ENCODE measurements around the gene PDGFA. TPM values are rescaled to one million over a fixed set of nuclear protein-coding genes. Genes with fewer than 3 reads are reported as not detected.

The PDGFA gene
- total RNA-seq, 2 experiments from 2014 or later: 7.7 TPM

DNA sequence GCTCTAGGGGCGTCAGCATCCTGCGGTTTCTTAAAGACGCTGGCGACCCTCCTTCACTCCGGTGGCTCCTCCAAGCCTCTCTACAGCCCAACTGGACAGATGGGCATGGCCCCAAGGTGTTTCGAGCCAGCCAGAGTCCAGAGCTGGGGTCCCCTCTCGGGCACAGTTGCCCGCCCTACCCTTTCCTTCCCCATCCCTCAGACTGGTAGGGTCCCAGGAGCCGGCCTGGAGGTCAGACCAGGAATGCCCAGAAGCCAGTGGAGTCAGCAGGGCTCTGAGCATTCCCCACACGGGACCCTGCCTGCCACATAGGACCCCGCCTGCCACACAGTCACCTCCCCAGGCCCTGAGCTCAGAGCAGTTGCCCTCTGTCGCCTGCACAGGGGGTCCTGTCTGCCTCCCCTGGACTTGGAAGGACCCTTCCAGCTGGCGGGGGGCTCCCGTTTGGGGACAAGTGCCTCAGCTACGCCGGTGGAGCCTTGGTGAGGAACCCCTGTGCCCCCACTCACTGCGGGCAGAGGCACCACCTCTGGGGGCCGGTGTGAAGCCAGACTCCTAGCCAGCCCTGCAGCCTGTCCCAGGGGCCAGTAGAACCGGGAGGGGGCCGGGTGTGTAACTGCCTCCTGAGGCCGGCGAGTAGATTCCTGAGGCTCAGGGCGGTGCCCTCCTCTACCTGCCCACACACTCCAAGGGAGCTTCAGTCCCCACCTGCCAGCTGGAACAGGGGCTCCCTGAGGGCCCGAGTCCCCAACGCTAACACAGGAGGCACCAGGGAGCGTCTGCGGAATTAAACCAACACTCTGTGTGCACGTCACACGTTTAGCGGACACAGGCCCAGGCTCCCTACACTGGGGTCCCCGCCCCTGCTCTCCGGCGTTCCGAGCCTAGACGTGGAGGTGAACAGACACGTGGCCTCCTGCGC, 19.4 kb upstream of the PDGFA start:
- DNase-seq: no peak
- no peak overlapping the region for H3K4me3 Mint-ChIP-seq
- CTCF ChIA-PET: no interaction called here

DNA sequence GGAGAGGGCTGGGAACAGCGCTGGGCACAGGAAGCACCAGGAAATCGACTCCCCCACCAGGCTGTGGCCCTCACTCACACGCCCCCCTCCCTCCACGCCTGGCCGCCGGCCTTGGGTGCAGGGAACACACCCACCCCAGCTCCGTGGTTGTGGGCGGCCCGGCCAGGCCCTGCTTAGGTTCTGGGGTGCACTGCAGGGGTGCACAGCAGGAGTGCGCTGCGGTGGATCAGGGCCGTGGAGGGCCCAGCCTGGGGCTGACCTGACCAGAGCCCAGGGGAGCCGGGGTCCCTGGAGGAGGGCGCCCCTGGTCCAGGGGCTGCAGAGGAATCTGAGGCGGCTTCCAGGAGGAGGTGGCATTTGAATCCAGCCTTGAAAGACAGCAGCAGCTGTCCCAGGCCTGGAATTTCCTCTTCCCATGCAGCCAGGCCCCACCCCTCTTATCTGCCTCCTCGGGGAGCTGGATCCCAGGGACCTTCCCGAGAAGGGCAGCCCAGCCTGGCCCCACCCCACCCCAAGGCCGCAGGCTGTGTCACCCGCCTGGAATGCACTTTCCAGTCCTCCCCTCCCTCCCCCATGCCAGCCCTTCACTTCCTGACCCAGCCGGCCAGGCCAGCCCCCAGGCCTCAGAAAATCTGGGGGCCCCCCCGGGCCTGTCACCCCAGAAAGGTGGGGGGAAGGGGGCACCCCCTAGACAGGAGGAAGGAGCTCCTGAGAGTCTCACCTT, 18.4 kb upstream of the PDGFA start:
- Mint-ChIP-seq H3K36me3 (ENCODE audit: low read depth) (no peaks in the 10 kb centered on the region), H3K9me3 (peaks cover 4% of the 10 kb centered on the region), H3K27me3 (ENCODE audit: low read depth) (no peaks in the 10 kb centered on the region), H3K4me1 (ENCODE audit: low read depth) (no peaks in the 10 kb centered on the region), H3K4me3 (no peak overlapping the region), H3K27ac (no peak overlapping the region)
- no peak for DNase-seq
- intact Hi-C loops (cut with micrococcal nuclease): no loop called here
- CTCF ChIA-PET: no interaction called here

More for the DNA sequence above, 19.4 kb upstream of the PDGFA start:
- peaks cover 4% of the 10 kb centered on the region for H3K9me3 Mint-ChIP-seq
- no peaks in the 10 kb centered on the region for H3K27me3 Mint-ChIP-seq (ENCODE audit: low read depth)
- H3K27ac Mint-ChIP-seq: no peak overlapping the region
- H3K36me3 Mint-ChIP-seq (ENCODE audit: low read depth): no peaks in the 10 kb centered on the region
- intact Hi-C loops (cut with micrococcal nuclease): no loop called here
- no peaks in the 10 kb centered on the region for H3K4me1 Mint-ChIP-seq (ENCODE audit: low read depth)

DNA sequence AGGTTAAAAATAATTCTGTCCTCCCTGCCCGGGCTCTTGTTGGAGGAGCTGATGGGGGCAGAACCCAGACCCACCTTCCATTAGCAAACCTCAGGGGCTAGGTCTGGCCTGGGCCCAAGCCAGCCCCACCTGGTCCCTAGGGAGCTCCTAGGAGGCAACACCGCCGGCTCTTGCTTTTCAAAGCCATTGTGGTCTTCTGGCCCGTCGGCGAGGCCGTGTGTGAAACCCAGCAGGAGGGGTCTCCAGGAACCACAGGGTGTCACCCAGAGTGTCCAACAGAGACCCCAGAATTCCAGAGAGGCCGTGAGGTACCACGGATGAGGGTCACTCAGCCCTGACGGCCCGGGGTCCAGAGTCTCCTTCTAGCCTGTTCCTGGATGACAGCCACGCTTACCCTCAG, 16.6 kb upstream of the PDGFA start:
- CTCF ChIA-PET: no interaction called here
- H3K9me3 Mint-ChIP-seq: peaks cover 4% of the 10 kb centered on the region
- intact Hi-C loops (cut with micrococcal nuclease): no loop called here
- no peaks in the 10 kb centered on the region for H3K36me3 Mint-ChIP-seq (ENCODE audit: low read depth)
- no peaks in the 10 kb centered on the region for H3K27me3 Mint-ChIP-seq (ENCODE audit: low read depth)
- no peak overlapping the region for H3K27ac Mint-ChIP-seq
- H3K4me1 Mint-ChIP-seq (ENCODE audit: low read depth): peaks cover 1% of the 10 kb centered on the region
- H3K4me3 Mint-ChIP-seq: no peak overlapping the region
- DNase-seq: no peak

DNA sequence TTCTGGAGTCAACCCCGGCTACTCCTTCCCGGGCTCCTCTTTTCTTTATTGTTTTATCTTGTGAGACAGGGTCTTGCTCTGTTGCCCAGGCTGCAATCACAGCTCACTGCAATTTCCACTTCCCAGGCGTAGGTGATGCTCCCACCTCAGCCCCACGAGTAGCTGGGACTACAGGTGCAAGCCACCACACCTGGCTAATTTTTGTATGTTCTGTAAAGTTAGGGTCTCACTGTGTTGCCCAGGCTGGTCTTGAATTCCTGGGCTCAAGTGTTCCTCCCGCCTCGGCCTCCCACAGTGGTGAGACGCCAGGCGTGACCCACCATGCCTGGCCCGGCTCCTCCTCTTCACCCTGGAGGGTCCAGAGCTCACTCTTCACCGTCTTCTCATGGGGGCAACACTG, 15.3 kb upstream of the PDGFA start:
- no peak overlapping the region for H3K27ac Mint-ChIP-seq
- H3K9me3 Mint-ChIP-seq: no peaks in the 10 kb centered on the region

DNA sequence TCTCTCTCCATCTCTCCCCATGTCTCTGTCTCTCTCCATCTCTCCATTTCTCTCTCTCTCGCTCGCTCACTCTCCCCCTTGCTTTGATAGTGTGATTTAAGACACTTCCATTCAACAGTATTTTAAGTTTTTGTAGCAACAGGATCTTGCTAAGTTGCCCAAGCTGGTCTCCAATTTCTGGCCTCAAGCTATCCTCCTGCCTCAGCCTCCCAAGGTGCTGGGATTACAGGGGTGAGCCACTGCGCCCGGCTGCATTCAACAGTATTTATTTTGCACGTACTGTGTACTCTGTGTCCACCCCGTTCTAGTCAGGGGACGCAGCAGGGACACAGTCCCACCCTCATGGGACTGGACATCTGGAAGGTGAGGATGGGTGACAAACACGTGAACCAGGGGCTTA, 14.4 kb upstream of the PDGFA start:
- CTCF ChIA-PET: no interaction called here
- Mint-ChIP-seq H3K4me1 (ENCODE audit: low read depth) (peaks cover 2% of the 10 kb centered on the region), H3K27me3 (ENCODE audit: low read depth) (peaks cover 3% of the 10 kb centered on the region), H3K4me3 (no peak overlapping the region), H3K27ac (no peak overlapping the region), H3K9me3 (no peaks in the 10 kb centered on the region), H3K36me3 (ENCODE audit: low read depth) (no peaks in the 10 kb centered on the region)
- no peak for DNase-seq
- intact Hi-C loops (cut with micrococcal nuclease): no loop called here

More for the DNA sequence above, 15.3 kb upstream of the PDGFA start:
- CTCF ChIA-PET: no interaction called here
- Mint-ChIP-seq H3K4me1 (ENCODE audit: low read depth) (peaks cover 2% of the 10 kb centered on the region), H3K36me3 (ENCODE audit: low read depth) (no peaks in the 10 kb centered on the region), H3K27me3 (ENCODE audit: low read depth) (peaks cover 3% of the 10 kb centered on the region), H3K4me3 (no peak overlapping the region)
- intact Hi-C loops (cut with micrococcal nuclease): no loop called here
- DNase-seq: no peak

DNA sequence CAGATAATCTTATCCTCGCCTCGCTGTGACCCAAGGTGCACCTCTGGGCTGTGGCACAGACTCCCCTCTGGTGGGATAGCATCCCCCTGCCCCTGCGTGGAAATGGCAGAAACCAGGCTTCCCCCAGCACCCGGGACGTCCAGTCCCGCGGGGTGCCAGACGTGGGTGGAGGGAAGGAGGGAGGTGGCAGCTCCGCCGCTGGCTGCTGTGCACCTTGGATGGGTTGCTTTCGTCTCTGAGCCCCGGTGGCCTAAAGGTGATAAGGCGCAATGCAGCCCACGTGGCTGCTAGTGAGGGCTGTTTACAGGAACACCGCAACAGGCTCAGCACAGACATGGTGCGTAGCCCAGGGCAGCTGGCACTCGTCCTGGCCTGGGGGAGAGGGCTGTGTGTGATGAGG, 13.6 kb upstream of the PDGFA start:
- H3K36me3 Mint-ChIP-seq (ENCODE audit: low read depth): no peaks in the 10 kb centered on the region
- no peak for DNase-seq
- CTCF ChIA-PET: no interaction called here
- intact Hi-C loops (cut with micrococcal nuclease): no loop called here
- no peaks in the 10 kb centered on the region for H3K9me3 Mint-ChIP-seq
- H3K4me1 Mint-ChIP-seq (ENCODE audit: low read depth): peaks cover 2% of the 10 kb centered on the region
- no peak overlapping the region for H3K27ac Mint-ChIP-seq
- no peak overlapping the region for H3K4me3 Mint-ChIP-seq
- peaks cover 3% of the 10 kb centered on the region for H3K27me3 Mint-ChIP-seq (ENCODE audit: low read depth)

DNA sequence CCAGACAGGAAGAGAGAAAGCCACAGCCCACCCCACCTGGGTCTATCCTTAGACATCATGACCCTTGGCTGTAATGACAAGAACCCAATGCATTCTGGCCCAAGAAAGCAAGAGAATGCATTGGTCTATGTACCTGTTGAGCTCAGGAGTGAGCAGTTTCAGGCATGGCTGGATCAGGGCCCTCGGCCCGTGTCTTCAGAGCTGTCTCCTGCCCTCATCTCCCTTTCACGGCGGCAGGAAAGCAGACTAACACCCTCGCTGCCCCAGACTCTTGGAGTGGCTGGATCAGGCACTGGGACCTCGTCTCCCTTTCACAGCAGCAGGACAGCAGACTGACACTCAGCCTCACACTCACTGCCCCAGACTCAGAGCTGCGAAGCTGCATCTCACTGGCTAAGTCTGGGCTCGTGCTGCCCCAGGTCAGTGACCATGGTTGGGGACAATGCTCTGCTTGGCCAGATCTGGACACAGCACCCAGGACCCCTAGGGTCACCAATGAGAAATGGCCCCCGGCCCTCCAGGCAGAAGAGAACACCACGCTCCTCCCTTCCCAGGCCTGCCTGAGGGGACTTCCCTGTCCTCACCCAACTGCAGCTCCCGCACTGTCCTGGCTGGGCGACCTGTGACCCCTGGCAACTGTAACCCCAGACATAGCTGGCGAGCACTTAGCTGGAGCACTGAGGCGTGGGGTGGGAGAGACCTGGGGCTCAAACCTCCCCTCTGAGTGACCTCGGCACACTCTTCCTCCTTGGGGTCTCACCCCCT, 12.9 kb upstream of the PDGFA start:
- Mint-ChIP-seq H3K36me3 (ENCODE audit: low read depth) (no peaks in the 10 kb centered on the region), H3K4me3 (no peak overlapping the region), H3K27ac (no peak overlapping the region), H3K9me3 (no peaks in the 10 kb centered on the region), H3K4me1 (ENCODE audit: low read depth) (peaks cover 2% of the 10 kb centered on the region), H3K27me3 (ENCODE audit: low read depth) (peaks cover 3% of the 10 kb centered on the region)
- no peak for DNase-seq
- CTCF ChIA-PET: interaction anchor here (0.6 kb wide), 1 partner anchor 337 kb away, joined by 10 read pairs; no protein-coding TSS in a partner anchor
- intact Hi-C loops (cut with micrococcal nuclease): no loop called here

DNA sequence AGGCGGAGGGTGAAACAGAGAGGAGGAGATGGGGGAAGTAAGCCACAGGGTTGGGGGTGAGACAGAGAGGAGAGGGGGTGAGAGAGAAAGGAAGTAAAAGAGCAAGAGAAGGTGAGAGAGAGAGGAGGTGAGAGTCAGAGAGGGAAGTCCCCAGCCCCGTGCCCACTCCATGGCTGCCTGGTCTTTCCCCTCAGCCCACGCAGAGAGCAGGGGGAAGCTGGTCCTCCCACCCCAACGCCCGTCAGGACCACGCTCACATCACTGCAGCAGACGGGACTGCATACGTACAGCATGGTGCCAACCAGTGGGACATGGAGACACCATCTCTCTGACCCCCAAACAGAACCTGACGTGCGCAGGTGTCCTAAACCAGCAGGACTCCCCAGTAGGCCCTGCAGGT, 12.1 kb upstream of the PDGFA start:
- no peaks in the 10 kb centered on the region for H3K9me3 Mint-ChIP-seq
- no peak overlapping the region for H3K27ac Mint-ChIP-seq
- H3K4me3 Mint-ChIP-seq: no peak overlapping the region
- no peak for DNase-seq
- H3K36me3 Mint-ChIP-seq (ENCODE audit: low read depth): no peaks in the 10 kb centered on the region
- H3K4me1 Mint-ChIP-seq (ENCODE audit: low read depth): peaks cover 2% of the 10 kb centered on the region
- intact Hi-C loops (cut with micrococcal nuclease): no loop called here
- peaks cover 3% of the 10 kb centered on the region for H3K27me3 Mint-ChIP-seq (ENCODE audit: low read depth)
- CTCF ChIA-PET: interaction anchor here (0.6 kb wide), 1 partner anchor 338 kb away, joined by 10 read pairs; no protein-coding TSS in a partner anchor

DNA sequence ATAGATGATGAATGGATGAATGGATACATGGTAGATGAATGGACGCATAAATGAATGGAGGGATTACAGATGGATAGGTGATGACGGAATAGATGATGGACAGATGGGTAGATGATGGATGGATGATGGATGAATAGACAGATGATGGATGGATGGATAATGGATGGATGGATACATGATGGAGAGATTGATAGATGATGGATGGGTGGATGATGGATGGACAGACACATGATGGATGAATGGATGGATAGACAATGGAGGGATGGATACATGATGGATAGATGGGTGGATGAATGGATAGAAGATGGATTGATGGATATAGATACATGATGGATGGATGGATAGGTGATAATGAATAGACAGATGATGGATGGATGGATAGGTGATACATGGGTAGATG, 8.8 kb upstream of the PDGFA start:
- no peaks in the 10 kb centered on the region for H3K36me3 Mint-ChIP-seq (ENCODE audit: low read depth)
- intact Hi-C loops (cut with micrococcal nuclease): no loop called here
- CTCF ChIA-PET: no interaction called here
- H3K27ac Mint-ChIP-seq: no peak overlapping the region
- no peak overlapping the region for H3K4me3 Mint-ChIP-seq
- no peaks in the 10 kb centered on the region for H3K9me3 Mint-ChIP-seq
- H3K4me1 Mint-ChIP-seq (ENCODE audit: low read depth): peaks cover 2% of the 10 kb centered on the region
- H3K27me3 Mint-ChIP-seq (ENCODE audit: low read depth): peaks cover 4% of the 10 kb centered on the region
- no peak for DNase-seq

DNA sequence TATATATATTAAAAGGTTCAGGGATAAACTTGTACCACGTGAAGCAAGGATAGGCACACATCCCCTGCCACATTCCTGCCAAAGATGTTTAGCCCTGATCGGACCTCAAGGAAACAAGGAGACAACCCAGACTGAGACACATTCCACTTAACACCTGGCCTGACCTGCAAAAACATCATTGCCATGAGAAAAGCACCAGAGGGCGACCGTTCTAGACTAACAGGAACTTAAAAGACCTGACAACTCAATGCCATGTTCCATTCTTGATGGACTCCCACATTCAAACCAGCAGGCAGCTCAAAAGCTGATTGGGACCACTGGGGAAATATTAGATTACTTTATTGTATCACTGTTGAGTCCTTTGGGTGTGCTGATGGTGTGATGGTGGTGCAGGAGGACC, 8.1 kb upstream of the PDGFA start:
- CTCF ChIA-PET: interaction anchor here (0.7 kb wide), 1 partner anchor 145 kb away, joined by 3 read pairs; no protein-coding TSS in a partner anchor
- no peak for DNase-seq
- intact Hi-C loops (cut with micrococcal nuclease): no loop called here
- peaks cover 7% of the 10 kb centered on the region for H3K27me3 Mint-ChIP-seq (ENCODE audit: low read depth)
- no peak overlapping the region for H3K4me3 Mint-ChIP-seq
- peaks cover 2% of the 10 kb centered on the region for H3K4me1 Mint-ChIP-seq (ENCODE audit: low read depth)
- H3K9me3 Mint-ChIP-seq: no peaks in the 10 kb centered on the region
- H3K36me3 Mint-ChIP-seq (ENCODE audit: low read depth): no peaks in the 10 kb centered on the region
- no peak overlapping the region for H3K27ac Mint-ChIP-seq

DNA sequence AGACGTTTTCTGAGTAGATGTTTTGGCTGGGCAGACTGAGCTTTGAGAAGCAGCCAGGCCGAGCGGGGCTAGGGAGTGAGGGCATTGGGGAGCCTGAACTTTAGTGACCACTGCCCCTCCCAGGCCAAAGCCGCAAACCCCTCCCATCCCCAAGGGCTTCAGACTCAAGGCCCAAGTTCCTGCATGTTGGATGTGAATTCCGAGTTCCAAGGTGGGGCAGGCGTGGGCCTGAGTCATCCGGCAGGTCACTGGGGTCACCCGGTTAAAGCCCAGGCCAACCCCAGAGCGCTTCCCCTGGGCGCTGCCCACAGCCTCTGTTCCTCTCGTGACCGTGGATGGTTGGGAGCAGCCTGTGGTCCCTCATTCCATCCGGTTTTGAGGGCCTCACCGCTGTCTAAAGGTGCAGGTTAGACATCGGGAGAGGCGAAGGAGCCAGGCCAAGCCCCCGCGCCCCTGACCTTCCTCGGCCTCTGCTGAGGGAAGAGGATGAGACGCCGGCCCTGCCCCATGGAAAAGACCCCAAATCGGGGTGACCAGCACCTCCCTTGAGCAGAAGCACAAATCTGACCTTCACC, 6.9 kb upstream of the PDGFA start:
- Mint-ChIP-seq H3K4me1 (ENCODE audit: low read depth) (peaks cover 4% of the 10 kb centered on the region), H3K9me3 (no peaks in the 10 kb centered on the region), H3K27ac (no peak overlapping the region), H3K27me3 (ENCODE audit: low read depth) (peaks cover 10% of the 10 kb centered on the region), H3K4me3 (no peak overlapping the region), H3K36me3 (ENCODE audit: low read depth) (no peaks in the 10 kb centered on the region)
- intact Hi-C loops (cut with micrococcal nuclease): no loop called here
- no peak for DNase-seq
- CTCF ChIA-PET: no interaction called here

DNA sequence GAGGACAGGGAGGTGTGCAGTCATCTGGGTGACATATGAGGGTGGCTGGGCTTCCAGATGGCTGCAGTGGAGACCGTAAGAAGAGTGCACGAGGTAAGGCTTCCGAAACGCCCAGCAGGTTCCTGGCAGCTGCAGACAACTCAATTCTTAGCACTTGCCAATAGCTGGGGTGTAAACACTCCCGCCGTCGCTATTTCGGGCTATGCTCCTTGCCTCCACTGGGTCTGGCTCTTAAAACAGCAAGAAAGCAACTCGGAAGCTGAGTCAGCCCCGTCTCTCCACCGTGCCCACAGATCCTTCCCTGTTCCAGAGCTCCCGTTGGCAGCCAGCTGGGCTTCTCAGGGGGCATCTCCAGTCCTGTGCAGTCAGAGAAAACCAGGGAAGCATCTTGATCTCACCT, 6.1 kb upstream of the PDGFA start:
- Mint-ChIP-seq H3K9me3 (no peaks in the 10 kb centered on the region), H3K36me3 (ENCODE audit: low read depth) (no peaks in the 10 kb centered on the region), H3K4me3 (no peak overlapping the region), H3K4me1 (ENCODE audit: low read depth) (peaks cover 8% of the 10 kb centered on the region), H3K27ac (no peak overlapping the region), H3K27me3 (ENCODE audit: low read depth) (peaks cover 15% of the 10 kb centered on the region)
- CTCF ChIA-PET: no interaction called here
- intact Hi-C loops (cut with micrococcal nuclease): no loop called here
- no peak for DNase-seq
